Measurements from ENCODE around the gene GRB2.
"Not testable (repeated sequence)": the region's sequence is repeated elsewhere in the genome, so short reads cannot be mapped to it uniquely, and the experiment has no call there.

The GRB2 gene

GRCh38 chr17:75384751-75385150 lies 20.7 kb downstream of the GRB2 start:
- DNase-seq = no peak

DNA sequence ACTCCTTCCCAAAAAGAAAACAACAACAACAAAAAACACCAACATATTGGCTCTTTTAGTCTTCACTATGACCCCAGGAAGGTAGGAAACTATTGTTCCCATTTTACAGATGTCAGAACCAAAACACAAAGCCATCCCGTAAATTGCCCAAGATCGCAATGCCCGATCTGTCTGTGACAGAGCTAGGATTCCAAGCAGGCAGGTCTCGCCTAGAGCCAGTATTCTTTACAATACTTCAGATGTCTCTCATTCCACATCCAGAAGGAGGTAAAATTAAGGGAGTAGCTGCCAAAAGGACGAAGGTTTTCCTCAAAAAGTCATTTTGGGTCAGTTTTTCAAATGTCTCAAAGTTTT lies 21.7 kb downstream of the GRB2 start:
- DNase-seq = no peak

GRCh38 chr17:75380750-75381149 lies 24.7 kb downstream of the GRB2 start:
- no peak for DNase-seq

DNA sequence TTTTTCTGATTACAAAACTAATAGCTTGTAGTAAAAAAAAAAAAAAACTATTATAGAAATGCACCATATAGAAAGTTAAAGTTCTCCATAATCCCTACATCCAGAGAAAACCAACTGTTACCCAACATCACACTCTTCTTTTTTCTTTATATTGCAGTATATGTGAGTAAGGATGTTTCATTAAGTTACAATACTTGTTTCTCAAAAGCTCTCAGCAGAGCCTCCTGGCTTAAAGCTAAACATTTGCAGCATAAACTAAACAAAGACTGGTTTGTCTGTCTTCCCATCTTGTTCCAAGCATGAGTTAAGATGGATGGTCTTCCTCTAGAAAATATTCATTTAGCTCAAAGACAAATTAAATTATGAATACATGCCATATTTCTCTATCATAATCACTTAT lies 25.2 kb downstream of the GRB2 start:
- DNase-seq = no peak

DNA sequence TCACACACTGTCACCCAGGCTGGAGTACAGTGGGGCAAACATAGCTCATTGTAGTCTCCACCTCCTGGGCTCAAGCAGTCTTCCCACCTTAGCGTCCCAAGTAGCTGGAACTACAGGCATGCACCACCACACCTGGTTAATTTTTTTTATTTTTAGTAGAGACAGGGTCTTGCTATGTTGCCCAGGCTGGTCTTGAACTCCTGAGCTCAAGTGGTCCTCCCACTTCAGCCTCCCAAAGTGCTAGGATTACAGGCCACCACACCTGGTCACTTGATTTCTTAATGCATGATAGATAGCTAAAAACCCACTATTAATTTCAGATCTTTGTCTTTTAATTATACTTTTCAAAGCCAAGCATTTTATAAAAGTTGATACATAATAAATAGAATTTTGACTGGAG lies 26.1 kb downstream of the GRB2 start:
- DNase-seq = not testable (repeated sequence)

GRCh38 chr17:75373280-75373679 lies 32.2 kb downstream of the GRB2 start:
- DNase-seq = no peak

DNA sequence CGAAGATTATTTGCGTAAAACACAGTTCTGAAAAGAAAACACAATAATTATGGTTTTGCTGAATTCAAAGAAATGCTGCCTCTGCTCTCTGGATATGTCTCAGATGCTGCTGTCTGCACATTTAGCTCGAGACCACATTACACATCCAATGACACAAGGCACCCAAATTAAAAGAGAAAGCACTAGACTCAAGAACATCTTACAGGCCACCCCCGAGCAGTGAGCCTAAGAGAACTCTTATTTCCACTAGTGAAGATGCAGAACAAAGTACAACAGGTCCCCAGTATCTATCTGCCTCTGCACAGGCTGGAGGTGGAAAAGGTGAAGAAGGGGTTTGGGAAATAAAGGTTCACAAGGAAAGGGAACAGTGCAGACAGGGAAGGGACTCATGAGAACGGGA lies 33.5 kb downstream of the GRB2 start:
- DNase-seq = no peak

DNA sequence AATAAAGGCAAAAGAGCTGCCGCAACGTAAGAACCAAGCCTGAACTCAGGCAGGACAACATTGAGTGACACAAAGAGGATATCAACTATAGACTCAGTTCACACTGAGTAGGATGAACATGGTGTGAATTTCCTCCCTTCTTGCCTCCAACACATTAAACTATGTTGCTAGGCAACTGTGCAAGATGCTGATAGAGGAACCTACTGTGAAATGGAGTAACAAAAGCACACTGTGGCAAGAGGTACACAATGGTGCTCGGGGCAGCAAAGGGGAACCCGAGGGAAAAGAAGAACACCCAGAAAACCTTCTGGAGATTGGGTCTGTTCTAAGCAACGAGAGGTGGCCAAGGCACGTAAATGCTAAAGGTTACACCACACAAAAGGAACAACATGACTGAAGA lies 34.1 kb downstream of the GRB2 start:
- no peak for DNase-seq

- DNase-seq = no peak
These were observed 35.1 kb downstream of the GRB2 start for GRCh38 chr17:75370286-75370915.

DNA sequence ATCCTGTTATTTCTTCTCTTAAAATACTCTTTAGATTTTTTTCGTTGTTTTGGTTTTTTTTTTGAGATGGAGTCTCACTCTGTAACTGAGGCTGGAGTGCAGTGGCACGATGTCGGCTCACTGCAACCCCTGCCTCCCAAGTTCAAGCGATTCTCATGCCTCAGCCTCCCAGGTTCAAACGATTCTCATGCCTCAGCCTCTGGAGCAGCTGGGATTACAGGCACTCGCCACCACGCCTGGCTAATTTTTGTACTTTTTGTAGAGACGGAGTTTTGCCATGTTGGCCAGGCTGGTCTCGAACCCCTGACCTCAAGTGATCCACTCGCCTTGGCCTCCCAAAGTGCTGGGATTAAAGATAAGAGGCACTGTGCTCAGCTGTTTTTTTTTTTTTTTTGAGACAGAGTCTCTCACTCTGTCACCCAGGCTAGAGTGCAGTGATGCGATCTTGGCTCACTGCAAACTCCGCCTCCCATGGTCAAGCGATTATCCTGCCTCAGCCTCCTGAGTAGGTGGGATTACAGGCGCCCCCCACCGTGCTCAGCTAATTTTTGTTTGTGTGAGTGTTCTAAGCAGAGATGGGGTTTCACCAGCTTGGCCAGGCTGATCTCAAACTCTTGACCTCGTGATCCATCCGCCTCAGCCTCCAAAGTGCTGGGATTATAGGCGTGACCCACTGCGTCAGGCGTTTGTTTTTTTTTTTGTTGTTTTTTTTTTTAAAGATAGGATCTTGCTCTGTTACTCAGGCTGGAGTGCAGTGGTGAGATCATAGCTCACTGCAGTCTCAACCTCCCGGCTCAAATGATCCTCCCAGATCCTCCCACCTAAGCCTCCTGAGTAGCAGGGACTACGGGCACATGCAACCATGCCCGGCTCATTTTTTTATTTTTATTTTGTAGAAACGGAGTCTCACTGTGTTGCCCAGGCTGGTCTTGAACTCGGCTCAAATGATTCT lies 37.4 kb downstream of the GRB2 start:
- DNase-seq = not testable (repeated sequence)

DNA sequence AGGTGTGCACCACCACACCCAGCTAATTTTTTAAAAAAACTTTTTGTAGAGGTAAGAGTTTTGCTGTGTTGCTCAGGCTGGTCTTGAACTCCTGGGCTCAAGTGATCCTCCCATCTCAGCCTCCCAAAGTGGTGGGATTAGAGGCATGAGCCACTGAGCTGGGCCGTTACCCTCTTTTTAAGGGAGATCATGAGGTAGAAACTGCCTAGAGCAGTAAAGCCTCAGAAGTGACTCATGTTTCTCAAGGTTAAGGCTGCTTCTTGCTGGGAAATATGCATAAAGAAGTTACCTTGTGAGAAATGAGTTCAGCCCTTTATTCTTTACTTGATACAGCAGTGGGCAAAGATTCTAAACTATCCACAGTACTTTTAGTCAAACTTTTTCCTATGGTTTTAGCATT lies 38.2 kb downstream of the GRB2 start:
- DNase-seq = no peak

GRCh38 chr17:75366432-75366831 lies 39.0 kb downstream of the GRB2 start:
- no peak for DNase-seq

DNA sequence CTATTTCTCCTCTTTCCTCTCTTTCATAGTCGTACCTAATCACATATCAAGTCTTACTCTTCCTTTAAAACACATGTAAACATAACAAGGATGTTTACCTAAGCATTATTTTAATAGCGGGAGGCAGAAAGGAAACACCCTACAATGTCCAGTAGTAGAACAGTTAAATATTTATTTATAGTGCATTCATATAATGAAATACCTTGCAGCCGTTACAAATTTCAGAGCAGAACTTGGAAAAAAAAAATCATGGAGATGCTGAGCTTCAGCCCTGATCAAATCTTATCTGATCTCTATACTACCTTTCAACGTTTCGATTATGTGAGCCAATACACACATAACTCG lies 39.6 kb downstream of the GRB2 start:
- DNase-seq = no peak

GRCh38 chr17:75365009-75365930 lies 40.2 kb downstream of the GRB2 start:
- no peak for DNase-seq

DNA sequence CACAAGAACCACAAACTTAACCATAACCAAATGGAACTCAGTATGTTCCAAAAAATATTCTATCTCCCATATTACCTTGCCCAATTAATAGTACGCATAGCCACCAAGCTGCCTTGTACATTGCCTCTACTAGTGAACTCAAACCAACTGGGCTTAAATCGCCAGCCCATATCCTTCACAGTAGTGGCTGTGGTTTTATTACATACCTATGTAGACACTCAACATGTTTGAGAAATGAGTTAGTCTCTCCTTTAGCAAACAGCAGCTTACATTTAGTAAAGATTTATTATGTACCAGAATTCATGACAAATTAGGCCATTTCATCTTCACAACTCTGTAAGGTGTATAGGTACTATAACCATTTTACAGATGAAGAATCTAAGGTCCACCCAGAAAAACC lies 41.4 kb downstream of the GRB2 start:
- DNase-seq = no peak

DNA sequence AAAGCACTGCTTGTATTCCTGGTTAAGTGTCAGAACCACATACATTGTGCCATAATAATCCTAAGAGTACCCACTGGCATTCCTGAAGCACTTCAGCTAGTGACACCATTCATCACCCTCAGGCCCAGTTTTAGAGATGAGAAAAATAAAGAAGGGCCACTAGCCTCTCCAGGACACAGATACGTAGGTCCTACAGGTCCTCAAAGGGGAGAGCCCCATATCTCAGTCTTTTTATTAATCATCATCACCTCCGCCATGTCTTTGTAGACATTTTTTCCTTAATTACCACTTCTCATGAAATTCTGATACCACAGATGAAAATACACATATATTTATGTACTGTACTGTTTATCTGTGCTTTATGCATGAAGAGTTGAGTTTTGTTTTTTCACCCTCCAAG lies 43.5 kb downstream of the GRB2 start:
- no peak for DNase-seq

DNA sequence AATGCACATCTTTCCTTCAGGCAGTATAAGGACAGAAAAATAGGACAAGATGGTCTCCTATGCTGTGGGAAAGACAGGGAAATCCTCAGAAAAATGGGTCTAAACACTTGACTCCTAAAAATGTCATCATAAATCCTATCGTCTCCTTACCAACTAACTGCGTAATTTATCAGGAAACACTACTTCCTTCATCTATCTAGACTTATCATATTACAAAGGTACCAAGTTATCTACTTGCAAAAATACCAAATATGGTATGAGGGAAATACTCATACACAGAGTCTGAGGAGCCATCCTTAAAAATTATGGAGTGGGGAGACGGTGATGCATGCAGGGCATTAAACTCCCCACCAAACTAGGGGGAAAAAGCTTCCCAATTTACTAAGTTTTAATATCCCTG lies 44.1 kb downstream of the GRB2 start:
- DNase-seq = no peak

DNA sequence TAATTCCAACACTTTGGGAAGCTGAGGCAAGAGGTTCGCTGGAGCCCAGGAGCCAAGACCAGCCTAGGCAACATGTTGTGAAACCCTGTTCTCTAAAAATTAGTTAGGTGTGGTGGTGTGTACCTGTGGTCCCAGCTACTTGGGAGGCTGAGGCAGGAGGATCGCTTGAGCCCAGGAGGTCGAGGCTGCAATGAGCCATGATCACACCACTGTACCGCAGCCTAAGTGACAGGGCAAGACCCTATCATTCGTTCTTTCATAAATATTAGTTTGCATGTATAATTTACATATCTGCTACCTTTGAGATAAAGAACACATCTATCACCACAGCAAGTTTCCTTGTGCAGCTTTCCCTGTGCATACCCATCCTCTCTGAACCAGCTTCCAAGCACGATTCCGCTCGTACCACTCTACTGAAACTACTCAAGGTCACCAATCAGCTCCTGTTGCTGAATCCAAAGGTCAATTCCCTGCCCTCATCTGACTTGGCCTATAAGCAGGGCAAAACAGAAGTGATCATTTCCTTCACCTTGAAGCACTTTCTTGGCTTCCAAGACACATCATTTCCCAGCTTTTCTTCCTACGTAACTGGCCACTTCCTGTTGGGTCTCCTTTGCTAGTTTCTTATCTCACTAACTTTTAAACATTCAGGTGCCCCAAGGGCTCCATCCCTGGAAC lies 49.1 kb downstream of the GRB2 start:
- no peak for DNase-seq

DNA sequence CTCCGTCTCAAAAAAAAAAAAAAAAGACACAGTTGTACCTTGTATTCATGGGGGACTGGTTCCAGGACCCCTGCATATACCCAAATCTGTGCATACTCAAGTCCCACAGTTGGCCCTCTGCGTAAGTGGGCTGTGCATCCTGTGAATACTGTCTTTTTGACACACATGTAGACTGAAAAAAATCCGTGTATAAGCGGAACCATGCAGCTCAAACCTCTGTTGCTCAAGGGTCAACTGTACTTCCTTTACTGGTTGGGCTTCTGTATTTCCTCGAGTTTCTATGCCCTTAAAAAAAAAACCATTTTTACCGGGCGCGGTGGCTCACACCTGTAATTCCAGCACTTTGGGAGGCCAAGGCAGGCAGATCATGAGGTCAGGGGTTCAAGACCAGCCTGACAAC lies 52.3 kb downstream of the GRB2 start:
- DNase-seq = no peak

DNA sequence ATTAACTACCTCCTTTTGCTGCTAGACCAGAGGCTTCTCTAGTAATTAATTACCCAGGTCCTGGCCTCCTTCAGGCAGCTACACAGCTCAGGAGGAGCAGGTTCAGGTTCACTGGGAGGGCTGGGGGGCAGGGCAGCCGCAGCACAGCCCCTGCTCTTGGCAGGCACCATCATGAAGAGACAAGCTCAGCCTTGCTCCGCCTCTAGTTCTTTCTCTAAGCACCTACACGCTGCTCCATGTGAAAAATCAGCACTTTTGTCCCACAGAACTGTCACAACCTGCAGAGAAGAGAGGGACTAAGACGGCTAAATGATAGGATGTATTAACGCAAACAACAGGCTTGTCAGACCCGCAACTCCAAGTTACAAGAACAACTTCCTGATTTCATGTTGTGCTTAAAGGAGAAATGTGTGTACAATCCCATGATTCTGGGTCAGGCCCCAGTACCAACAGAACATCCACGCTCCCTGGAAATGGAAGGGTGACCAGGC lies 53.4 kb downstream of the GRB2 start:
- no peak for DNase-seq

- DNase-seq = no peak
These were observed 54.8 kb downstream of the GRB2 start for GRCh38 chr17:75350706-75351105.

DNA sequence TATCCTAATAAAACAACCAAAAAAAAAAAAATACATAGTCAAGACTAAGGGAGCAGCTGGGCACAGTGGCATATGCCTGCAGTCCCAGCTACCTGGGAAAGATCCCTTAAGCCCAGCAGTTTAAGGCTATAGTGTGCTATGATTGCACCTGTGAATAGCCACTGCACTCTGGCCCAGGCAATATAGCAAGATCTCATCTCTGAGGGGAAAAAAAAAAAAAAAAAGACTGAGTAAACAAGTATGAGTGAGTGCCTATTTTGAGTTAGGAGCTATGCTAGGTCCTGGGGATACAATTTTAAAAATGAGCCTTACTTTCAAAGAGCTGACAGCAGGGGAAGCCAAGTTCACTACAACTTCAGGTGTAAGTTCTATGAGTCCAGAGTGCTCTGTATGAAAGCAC lies 55.4 kb downstream of the GRB2 start:
- DNase-seq = no peak

GRCh38 chr17:75349589-75349988 lies 55.9 kb downstream of the GRB2 start:
- no peak for DNase-seq
